ENCODE measurements around the gene GTF3C4. TPM values are rescaled to one million over a fixed set of nuclear protein-coding genes. Genes with fewer than 3 reads are reported as not detected.

The GTF3C4 gene
- total RNA-seq, 2 donors from 2014 or later = 28.5 to 29.3 TPM

GRCh38 chr9:132699956-132700355 lies 29.7 kb downstream of the GTF3C4 start:
- Mint-ChIP-seq H3K36me3 (ENCODE audit: low read depth) (no peaks in the 10 kb centered on the region), H3K4me3 (no peak overlapping the region), H3K4me1 (no peaks in the 10 kb centered on the region), H3K27ac (no peak overlapping the region), H3K27me3 (ENCODE audit: insufficient read depth) (peaks cover 2% of the 10 kb centered on the region), H3K9me3 (peaks cover 65% of the 10 kb centered on the region)
- H3K4me3 ChIP-seq (ENCODE audit: low read length) = no peak overlapping the region
- H3K9ac ChIP-seq (ENCODE audit: extremely low read depth, low read length, poor library complexity, severe bottlenecking) = no peak overlapping the region
- H3K36me3 ChIP-seq (ENCODE audit: control insufficient read depth, insufficient read depth, low read length) = no peaks in the 10 kb centered on the region
- no peak for TF ChIP-seq CTCF (conservative IDR thresholded peaks at IDR 0.05)
- H3K27me3 ChIP-seq (ENCODE audit: control insufficient read depth, insufficient read depth, low read length, poor library complexity, severe bottlenecking) = no peaks in the 10 kb centered on the region
- DNase-seq = no peak
- peaks cover 66% of the 10 kb centered on the region for H3K9me3 ChIP-seq (ENCODE audit: control insufficient read depth, low read length)
- H3K4me1 ChIP-seq (ENCODE audit: control insufficient read depth, insufficient read depth, low read length) = no peaks in the 10 kb centered on the region
- H3K27ac ChIP-seq (ENCODE audit: low read depth, low read length) = no peak overlapping the region
- 74% methylated on average over 1 of the region's 1 CpG; no CpG with 5 or more reads in 1 of the 2 experiments for WGBS, 2 experiments (ENCODE audit: insufficient coverage in 1 of 2, insufficient read length in 1 of 2)

- H3K27ac Mint-ChIP-seq = no peak overlapping the region
- WGBS, 2 experiments (ENCODE audit: insufficient coverage in 1 of 2, insufficient read length in 1 of 2) = 92 to 100% methylated on average over 1 of the region's 1 CpG
- H3K4me3 ChIP-seq (ENCODE audit: low read length) = no peak overlapping the region
- H3K9me3 Mint-ChIP-seq = peaks cover 46% of the 10 kb centered on the region
- H3K4me1 Mint-ChIP-seq = no peaks in the 10 kb centered on the region
- peaks cover 49% of the 10 kb centered on the region for H3K9me3 ChIP-seq (ENCODE audit: control insufficient read depth, low read length)
- H3K27ac ChIP-seq (ENCODE audit: low read depth, low read length) = no peak overlapping the region
- DNase-seq = no peak
- no peak for TF ChIP-seq CTCF (conservative IDR thresholded peaks at IDR 0.05)
- peaks cover 5% of the 10 kb centered on the region for H3K27me3 Mint-ChIP-seq (ENCODE audit: insufficient read depth)
- H3K36me3 ChIP-seq (ENCODE audit: control insufficient read depth, insufficient read depth, low read length) = no peaks in the 10 kb centered on the region
- H3K27me3 ChIP-seq (ENCODE audit: control insufficient read depth, insufficient read depth, low read length, poor library complexity, severe bottlenecking) = no peaks in the 10 kb centered on the region
- no peak overlapping the region for H3K4me3 Mint-ChIP-seq
- H3K9ac ChIP-seq (ENCODE audit: extremely low read depth, low read length, poor library complexity, severe bottlenecking) = no peak overlapping the region
- H3K4me1 ChIP-seq (ENCODE audit: control insufficient read depth, insufficient read depth, low read length) = no peaks in the 10 kb centered on the region
- no peaks in the 10 kb centered on the region for H3K36me3 Mint-ChIP-seq (ENCODE audit: low read depth)
These were observed 32.0 kb downstream of the GTF3C4 start for GRCh38 chr9:132702254-132702653.

DNA sequence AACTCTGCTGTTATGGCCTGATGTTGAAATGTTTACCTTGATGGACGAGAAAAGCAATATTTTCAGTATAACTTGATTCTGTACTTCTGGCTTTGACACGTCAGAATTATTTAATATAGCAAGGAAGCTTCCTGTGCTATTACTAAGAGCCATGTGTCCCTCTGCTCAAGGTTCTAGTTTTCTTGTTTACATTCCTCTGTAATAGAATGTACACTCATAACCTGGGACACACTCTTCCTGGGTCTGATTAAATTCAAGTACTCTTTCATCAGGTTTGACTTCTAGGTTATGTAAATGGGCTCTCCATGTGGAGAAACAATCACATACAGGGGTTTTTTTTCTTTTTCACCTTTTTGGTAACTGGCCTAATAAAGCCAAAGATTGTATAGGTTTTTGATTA lies 33.1 kb downstream of the GTF3C4 start:
- no peak overlapping the region for H3K4me3 ChIP-seq (ENCODE audit: low read length)
- peaks cover 38% of the 10 kb centered on the region for H3K9me3 ChIP-seq (ENCODE audit: control insufficient read depth, low read length)
- 75 to 82% methylated on average over 2 of the region's 2 CpGs for WGBS, 2 experiments (ENCODE audit: insufficient coverage in 1 of 2, insufficient read length in 1 of 2)
- no peaks in the 10 kb centered on the region for H3K27me3 ChIP-seq (ENCODE audit: control insufficient read depth, insufficient read depth, low read length, poor library complexity, severe bottlenecking)
- no peak overlapping the region for H3K27ac ChIP-seq (ENCODE audit: low read depth, low read length)
- DNase-seq = no peak
- H3K36me3 Mint-ChIP-seq (ENCODE audit: low read depth) = no peaks in the 10 kb centered on the region
- H3K9me3 Mint-ChIP-seq = peaks cover 35% of the 10 kb centered on the region
- peaks cover 5% of the 10 kb centered on the region for H3K27me3 Mint-ChIP-seq (ENCODE audit: insufficient read depth)
- TF ChIP-seq CTCF (conservative IDR thresholded peaks at IDR 0.05) = no peak
- H3K36me3 ChIP-seq (ENCODE audit: control insufficient read depth, insufficient read depth, low read length) = no peaks in the 10 kb centered on the region
- H3K4me3 Mint-ChIP-seq = no peak overlapping the region
- H3K9ac ChIP-seq (ENCODE audit: extremely low read depth, low read length, poor library complexity, severe bottlenecking) = no peak overlapping the region
- no peaks in the 10 kb centered on the region for H3K4me1 ChIP-seq (ENCODE audit: control insufficient read depth, insufficient read depth, low read length)
- H3K27ac Mint-ChIP-seq = no peak overlapping the region
- no peaks in the 10 kb centered on the region for H3K4me1 Mint-ChIP-seq

Data from endodermal cell (in vitro differentiated cells).